Lung (tissue), 12 donors: ENCODE data around the gene NDUFV2. TPM values are rescaled to one million over a fixed set of nuclear protein-coding genes. Genes with fewer than 3 reads are reported as not detected.

Source experiments
- ATAC-seq: fragments of 200-7000 bp; cut with Tn5 transposase; one replicate; pipeline ENCODE4 v1.9.1; 2020; ENCODE audit warnings: moderate number of reproducible peaks; ENCODE audit not compliant: insufficient read depth, low FRiP score
- DNase-seq, 3 donors: peaks; one replicate each; pipeline ENCODE4 v3.0.0-alpha.2; 2013 to 2017
- H3K27ac ChIP-seq, 2 donors: one replicate each; pipeline ENCODE4 v1.5.1; 2013; ENCODE audit warnings: mild to moderate bottlenecking in 2 of 2, moderate library complexity in 2 of 2, control low read depth in 1 of 2, inconsistent platforms in 1 of 2, low read depth in 1 of 2, low read length in 1 of 2
- H3K27me3 ChIP-seq, 3 donors: one replicate each; pipeline ENCODE4 v1.5.1; 2013; ENCODE audit warnings: low read length in 2 of 3; ENCODE audit not compliant: control insufficient read depth in 3 of 3, insufficient read depth in 3 of 3
- H3K36me3 ChIP-seq, 4 donors: one replicate each; pipeline ENCODE4 v1.5.1; 2013; ENCODE audit warnings: low read length in 4 of 4, mild to moderate bottlenecking in 1 of 4, moderate library complexity in 1 of 4; ENCODE audit not compliant: control insufficient read depth in 4 of 4, insufficient read depth in 4 of 4
- H3K4me1 ChIP-seq, 5 donors: one replicate each; pipeline ENCODE4 v1.5.1; 2013; ENCODE audit warnings: low read length in 5 of 5, mild to moderate bottlenecking in 2 of 5, moderate library complexity in 1 of 5; ENCODE audit not compliant: control insufficient read depth in 5 of 5, insufficient read depth in 5 of 5
- H3K4me3 ChIP-seq: one replicate; pipeline ENCODE4 v1.5.1; 2013; ENCODE audit warnings: mild to moderate bottlenecking, control low read depth, moderate library complexity
- H3K9ac ChIP-seq, 2 donors: one replicate each; pipeline ENCODE4 v1.5.1; 2013; ENCODE audit warnings: low read length in 2 of 2, control low read depth in 1 of 2; ENCODE audit not compliant: insufficient read depth in 1 of 2
- H3K9me3 ChIP-seq, 4 donors: one replicate each; pipeline ENCODE4 v1.5.1; 2013; ENCODE audit warnings: low read length in 3 of 4, mild to moderate bottlenecking in 1 of 4, moderate library complexity in 1 of 4; ENCODE audit not compliant: control insufficient read depth in 4 of 4, insufficient read depth in 3 of 4
- CTCF ChIP-seq: IDR thresholded peaks from 2 replicates; pipeline ENCODE4 v1.5.1; 2012; ENCODE audit warnings: mild to moderate bottlenecking; ENCODE audit errors: control extremely low read depth, extremely low read depth
- whole genome bisulfite sequencing, 2 donors: extraction: QIAGEN DNeasy Blood & Tissue Kit; methylation state at CpG; one replicate each; pipeline ENCODE4 v1.1.7; 2013; 5-methylcytosine and 5-hydroxymethylcytosine counted together
- polyA plus RNA-seq, 2 donors: library from polyadenylated mRNA; stranded (reverse); fragments of 200-250 nt; gene quantifications; one replicate each; pipeline ENCODE4 v1.2.1, GENCODE V29; 2013
- total RNA-seq, 2 donors: library from RNA; depleted of rRNA in 1 of 2; stranded (reverse); fragments of >200 nt in 1 of 2; gene quantifications; one replicate each; pipeline ENCODE4 v1.2.1, GENCODE V29; 2014 to 2021
- donor health status: control.
- donor health status: control.
- donor health status: Bipolar disorder and iron deficiency.
- donor health status: healthy.
- donor health status: DM: yes; HTN: yes; CAD: no.

The NDUFV2 gene
- total and polyA plus RNA-seq, 4 donors, result 130 to 355 (median 144) TPM

- Histone ChIP-seq H3K9ac (no peak overlapping the region), H3K36me3 (peaks cover 9 to 31% (median 16%) of the 10 kb centered on the region in 4 donors), H3K27me3 (no peaks in the 10 kb centered on the region), H3K9me3 (no peaks in the 10 kb centered on the region), H3K4me1 (peaks cover 0 to 11% (median 0%) of the 10 kb centered on the region in 5 donors), H3K27ac (no peak overlapping the region), H3K4me3 (no peak overlapping the region)
- WGBS, 2 donors, result 74 to 81% methylated on average over 4 of the region's 4 CpGs
- ATAC-seq, result no peak
- no peak for TF ChIP-seq CTCF
- no peak for DNase-seq
Measured at GRCh38 chr18:9130195-9130594, 27.7 kb downstream of the NDUFV2 start.

- Histone ChIP-seq H3K4me1 (peaks cover 0 to 11% (median 4%) of the 10 kb centered on the region in 5 donors), H3K27me3 (no peaks in the 10 kb centered on the region), H3K9ac (no peak overlapping the region), H3K9me3 (no peaks in the 10 kb centered on the region), H3K27ac (no peak overlapping the region), H3K36me3 (peaks cover 7 to 26% (median 16%) of the 10 kb centered on the region in 4 donors), H3K4me3 (no peak overlapping the region)
- no peak for TF ChIP-seq CTCF
- 74 to 78% methylated on average over 2 of the region's 2 CpGs for WGBS, 2 donors
- DNase-seq (no peak), ATAC-seq (no peak)
Measured at GRCh38 chr18:9130806-9131205, 28.3 kb downstream of the NDUFV2 start.

GRCh38 chr18:9132628-9133027 lies 30.1 kb downstream of the NDUFV2 start:
- Histone ChIP-seq H3K27ac (no peak overlapping the region), H3K9me3 (no peaks in the 10 kb centered on the region), H3K36me3 (peaks cover 6 to 15% (median 12%) of the 10 kb centered on the region in 4 donors), H3K4me3 (no peak overlapping the region), H3K4me1 (peaks cover 0 to 11% (median 4%) of the 10 kb centered on the region in 5 donors), H3K27me3 (no peaks in the 10 kb centered on the region), H3K9ac (no peak overlapping the region)
- WGBS, 2 donors, result 97 to 98% methylated on average over 4 of the region's 4 CpGs
- no peak for DNase-seq
- no peak for ATAC-seq
- no peak for TF ChIP-seq CTCF

- H3K9ac ChIP-seq, result no peak overlapping the region
- H3K36me3 ChIP-seq, result peaks cover 6 to 11% (median 9%) of the 10 kb centered on the region in 4 donors
Measured at GRCh38 chr18:9133225-9133624, 30.7 kb downstream of the NDUFV2 start.

More at GRCh38 chr18:9133225-9133624, 30.7 kb downstream of the NDUFV2 start:
- DNase-seq (no peak), ATAC-seq (no peak)
- Histone ChIP-seq H3K27ac (no peak overlapping the region), H3K4me3 (no peak overlapping the region), H3K27me3 (no peaks in the 10 kb centered on the region), H3K9me3 (no peaks in the 10 kb centered on the region), H3K4me1 (peaks cover 0 to 13% (median 4%) of the 10 kb centered on the region in 5 donors)
- 75 to 83% methylated on average over 2 of the region's 2 CpGs for WGBS, 2 donors
- no peak for TF ChIP-seq CTCF
